ENCODE data around the gene IER2. TPM values are rescaled to one million over a fixed set of nuclear protein-coding genes. Genes with fewer than 3 reads are reported as not detected.
A peak's percentile ranks its signal among the peaks of the same experiment; 100 is the strongest.
"Not testable (repeated sequence)": the region's sequence is repeated elsewhere in the genome, so short reads cannot be mapped to it uniquely, and the experiment has no call there.

Gene IER2
- total and polyA plus RNA-seq, 9 donors = 18.2 to 161 (median 88.0) TPM

GRCh38 chr19:13138916-13139198 is 11.4 kb upstream of the IER2 start:
- DNase-seq = no peak
- Histone ChIP-seq H3K9me3 (replicated peaks; ENCODE audit: control insufficient read depth, low read depth, low read length) (no peaks in the 10 kb centered on the region), H3K36me3 (ENCODE audit: control insufficient read depth, insufficient read depth, low read length) (peaks cover 51% of the 10 kb centered on the region), H3K27ac (ENCODE audit: low read length) (no peak overlapping the region), H3K4me1 (ENCODE audit: control insufficient read depth, insufficient read depth, low read length) (no peaks in the 10 kb centered on the region), H3K4me3 (ENCODE audit: low read length) (no peak overlapping the region), H3K27me3 (ENCODE audit: control insufficient read depth, insufficient read depth, low read length) (no peaks in the 10 kb centered on the region)
- 75% methylated on average over 7 of the region's 10 CpGs for WGBS (ENCODE audit: insufficient coverage)

- peaks cover 60% of the 10 kb centered on the region for H3K36me3 ChIP-seq (ENCODE audit: control insufficient read depth, insufficient read depth, low read length)
These were observed 10.4 kb upstream of the IER2 start for GRCh38 chr19:13139633-13140311.

GRCh38 chr19:13146763-13147563 is 3.2 kb upstream of the IER2 start:
- H3K27ac ChIP-seq (ENCODE audit: low read length) = no peak overlapping the region
- H3K9me3 ChIP-seq (replicated peaks; ENCODE audit: control insufficient read depth, low read depth, low read length) = no peaks in the 10 kb centered on the region
- H3K4me3 ChIP-seq (ENCODE audit: low read length) = no peak overlapping the region
- peaks cover 20% of the 10 kb centered on the region for H3K36me3 ChIP-seq (ENCODE audit: control insufficient read depth, insufficient read depth, low read length)
- DNase-seq = no peak
- WGBS (ENCODE audit: insufficient coverage) = 89% methylated on average over 5 of the region's 16 CpGs
- H3K27me3 ChIP-seq (ENCODE audit: control insufficient read depth, insufficient read depth, low read length) = no peaks in the 10 kb centered on the region
- H3K4me1 ChIP-seq (ENCODE audit: control insufficient read depth, insufficient read depth, low read length) = peaks cover 10% of the 10 kb centered on the region

More at GRCh38 chr19:13139633-13140311, 10.4 kb upstream of the IER2 start:
- H3K4me3 ChIP-seq (ENCODE audit: low read length) = no peak overlapping the region
- H3K27ac ChIP-seq (ENCODE audit: low read length) = no peak overlapping the region
- no peak for DNase-seq
- WGBS (ENCODE audit: insufficient coverage) = 87% methylated on average over 6 of the region's 11 CpGs
- H3K4me1 ChIP-seq (ENCODE audit: control insufficient read depth, insufficient read depth, low read length) = no peaks in the 10 kb centered on the region
- no peaks in the 10 kb centered on the region for H3K27me3 ChIP-seq (ENCODE audit: control insufficient read depth, insufficient read depth, low read length)
- no peaks in the 10 kb centered on the region for H3K9me3 ChIP-seq (replicated peaks; ENCODE audit: control insufficient read depth, low read depth, low read length)

GRCh38 chr19:13149173-13149627 is 1.0 kb upstream of the IER2 start:
- DNase-seq; H3K9me3 ChIP-seq (replicated peaks; ENCODE audit: control insufficient read depth, low read depth, low read length); H3K27me3 ChIP-seq (ENCODE audit: control insufficient read depth, insufficient read depth, low read length): not testable (repeated sequence)
- WGBS (ENCODE audit: insufficient coverage) = 5% methylated on average over 8 of the region's 17 CpGs
- Histone ChIP-seq H3K4me3 (ENCODE audit: low read length) (peak overlapping the region; percentile 91), H3K27ac (ENCODE audit: low read length) (peak overlapping the region; percentile 29), H3K36me3 (ENCODE audit: control insufficient read depth, insufficient read depth, low read length) (peaks cover 12% of the 10 kb centered on the region), H3K4me1 (ENCODE audit: control insufficient read depth, insufficient read depth, low read length) (peaks cover 21% of the 10 kb centered on the region)

- H3K27ac ChIP-seq (ENCODE audit: low read length) = peak overlapping the region; percentile 97
- WGBS (ENCODE audit: insufficient coverage) = under 1% methylated on average over 46 of the region's 46 CpGs
- H3K27me3 ChIP-seq (ENCODE audit: control insufficient read depth, insufficient read depth, low read length) = peaks cover 2% of the 10 kb centered on the region
- peak overlapping the region; percentile 91 for H3K4me3 ChIP-seq (ENCODE audit: low read length)
- H3K9me3 ChIP-seq (replicated peaks; ENCODE audit: control insufficient read depth, low read depth, low read length) = no peaks in the 10 kb centered on the region
- H3K4me1 ChIP-seq (ENCODE audit: control insufficient read depth, insufficient read depth, low read length) = peaks cover 26% of the 10 kb centered on the region
- peaks cover 9% of the 10 kb centered on the region for H3K36me3 ChIP-seq (ENCODE audit: control insufficient read depth, insufficient read depth, low read length)
- peak; percentile 60 for DNase-seq
These were observed 504 bp upstream of the IER2 start for GRCh38 chr19:13149628-13150186.

- 0% methylated on average over 26 of the region's 34 CpGs for WGBS (ENCODE audit: insufficient coverage)
- Histone ChIP-seq H3K27me3 (ENCODE audit: control insufficient read depth, insufficient read depth, low read length) (peaks cover 2% of the 10 kb centered on the region), H3K9me3 (replicated peaks; ENCODE audit: control insufficient read depth, low read depth, low read length) (no peaks in the 10 kb centered on the region), H3K4me1 (ENCODE audit: control insufficient read depth, insufficient read depth, low read length) (peaks cover 40% of the 10 kb centered on the region), H3K4me3 (ENCODE audit: low read length) (peak overlapping the region; percentile 91), H3K27ac (ENCODE audit: low read length) (peak overlapping the region; percentile 97), H3K36me3 (ENCODE audit: control insufficient read depth, insufficient read depth, low read length) (peaks cover 4% of the 10 kb centered on the region)
- DNase-seq = no peak
These were observed 857 bp downstream of the IER2 start for GRCh38 chr19:13150931-13151604.

GRCh38 chr19:13151605-13152355 is 1.6 kb downstream of the IER2 start:
- H3K4me3 ChIP-seq (ENCODE audit: low read length) = peak overlapping the region; percentile 95
- under 1% methylated on average over 61 of the region's 71 CpGs for WGBS (ENCODE audit: insufficient coverage)
- peak; percentile 99 for DNase-seq
- peaks cover 43% of the 10 kb centered on the region for H3K4me1 ChIP-seq (ENCODE audit: control insufficient read depth, insufficient read depth, low read length)
- H3K36me3 ChIP-seq (ENCODE audit: control insufficient read depth, insufficient read depth, low read length) = peaks cover 4% of the 10 kb centered on the region
- H3K9me3 ChIP-seq (replicated peaks; ENCODE audit: control insufficient read depth, low read depth, low read length) = no peaks in the 10 kb centered on the region
- H3K27me3 ChIP-seq (ENCODE audit: control insufficient read depth, insufficient read depth, low read length) = peaks cover 2% of the 10 kb centered on the region
- peak overlapping the region; percentile 97 for H3K27ac ChIP-seq (ENCODE audit: low read length)

GRCh38 chr19:13152356-13152973 is 2.3 kb downstream of the IER2 start:
- Histone ChIP-seq H3K9me3 (replicated peaks; ENCODE audit: control insufficient read depth, low read depth, low read length) (no peaks in the 10 kb centered on the region), H3K4me3 (ENCODE audit: low read length) (peak overlapping the region; percentile 95), H3K27ac (ENCODE audit: low read length) (peak overlapping the region; percentile 95), H3K27me3 (ENCODE audit: control insufficient read depth, insufficient read depth, low read length) (peaks cover 2% of the 10 kb centered on the region), H3K36me3 (ENCODE audit: control insufficient read depth, insufficient read depth, low read length) (peaks cover 4% of the 10 kb centered on the region), H3K4me1 (ENCODE audit: control insufficient read depth, insufficient read depth, low read length) (peaks cover 43% of the 10 kb centered on the region)
- 0% methylated on average over 22 of the region's 25 CpGs for WGBS (ENCODE audit: insufficient coverage)
- no peak for DNase-seq

- H3K36me3 ChIP-seq (ENCODE audit: control insufficient read depth, insufficient read depth, low read length) = peaks cover 4% of the 10 kb centered on the region
- H3K4me1 ChIP-seq (ENCODE audit: control insufficient read depth, insufficient read depth, low read length) = peaks cover 43% of the 10 kb centered on the region
- 3% methylated on average over 59 of the region's 59 CpGs for WGBS (ENCODE audit: insufficient coverage)
- peak; percentile 98 for DNase-seq
- peaks cover 2% of the 10 kb centered on the region for H3K27me3 ChIP-seq (ENCODE audit: control insufficient read depth, insufficient read depth, low read length)
- H3K9me3 ChIP-seq (replicated peaks; ENCODE audit: control insufficient read depth, low read depth, low read length) = no peaks in the 10 kb centered on the region
- peak overlapping the region; percentile 95 for H3K4me3 ChIP-seq (ENCODE audit: low read length)
- H3K27ac ChIP-seq (ENCODE audit: low read length) = peak overlapping the region; percentile 95
These were observed 2.9 kb downstream of the IER2 start for GRCh38 chr19:13152974-13153568.
